NCI-H2171 treated with DMSO at 0.1 percent for 48 hours (cell line): ENCODE measurements around the gene BLMH.
A peak's percentile ranks its signal among the peaks of the same experiment; 100 is the strongest.

ENCODE experiments used
- DNase-seq: peaks from one replicate; lab custom pipeline; 2025; lab: John Stamatoyannopoulos, UW

Gene BLMH

GRCh38 chr17:30291543-30292285, at the start of gene BLMH:
TSS of gene BLMH (minus strand) at chr17:30291944. CDS start at chr17:30291819, 125 bp downstream.
- peak; percentile 81 for DNase-seq

DNA sequence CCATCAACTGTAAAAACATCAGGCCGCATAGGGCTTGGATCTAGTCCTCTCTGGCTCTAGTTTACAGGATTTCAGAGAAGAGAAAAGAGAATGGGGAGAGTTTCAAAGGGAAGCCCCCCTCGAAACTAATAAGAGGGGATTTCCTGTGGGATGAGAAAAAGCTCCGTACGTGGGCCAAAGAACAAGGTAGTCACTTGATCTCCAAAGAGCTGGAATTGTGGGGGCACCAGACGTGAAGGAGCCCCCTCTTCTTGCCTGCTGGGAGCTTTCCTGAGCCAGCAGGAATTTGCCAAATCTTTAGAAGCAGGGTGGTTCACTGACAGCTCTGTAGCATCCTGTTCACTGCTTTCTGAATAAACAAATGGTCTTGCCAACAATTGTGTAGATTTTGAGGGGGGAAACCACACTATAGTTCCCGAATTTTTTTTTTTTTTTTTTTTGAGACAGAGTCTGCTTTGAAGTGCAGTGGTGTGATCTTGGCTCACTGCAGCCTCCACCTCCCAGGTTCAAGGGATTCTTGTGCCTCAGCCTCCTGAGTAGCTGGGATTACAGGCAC, 49.1 kb upstream of the BLMH start:
- no peak for DNase-seq

GRCh38 chr17:30339086-30339485, 47.3 kb upstream of the BLMH start:
- DNase-seq, result no peak

DNA sequence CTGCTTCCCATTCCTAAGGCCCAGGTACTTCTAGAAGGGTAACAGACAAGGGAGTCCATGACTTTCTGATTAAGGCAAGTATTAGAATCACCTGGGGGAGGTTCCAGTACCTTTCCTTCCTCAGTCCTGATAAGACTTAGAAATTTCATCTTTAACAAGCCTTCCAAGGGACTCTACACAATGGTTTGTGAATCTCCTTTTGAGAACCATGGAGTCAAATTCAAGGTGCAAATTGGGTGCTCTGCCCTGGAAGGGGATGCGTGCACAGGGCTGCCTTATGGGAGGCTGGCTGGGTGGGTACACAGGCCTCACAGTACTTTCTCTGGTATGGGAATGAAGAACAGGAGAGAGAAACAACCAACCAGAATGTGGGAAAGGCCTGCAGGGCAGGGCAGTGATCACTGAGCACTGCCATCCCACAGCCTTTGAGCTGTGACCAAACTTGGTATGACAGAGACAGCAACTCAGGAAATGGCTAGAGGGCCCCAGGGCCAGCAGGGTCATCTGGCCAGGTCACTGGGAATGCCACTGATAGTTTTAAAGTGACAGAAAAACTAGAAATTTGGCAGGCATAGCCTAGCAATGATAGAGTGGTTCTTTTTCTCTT, 45.8 kb upstream of the BLMH start:
- DNase-seq, result no peak

DNA sequence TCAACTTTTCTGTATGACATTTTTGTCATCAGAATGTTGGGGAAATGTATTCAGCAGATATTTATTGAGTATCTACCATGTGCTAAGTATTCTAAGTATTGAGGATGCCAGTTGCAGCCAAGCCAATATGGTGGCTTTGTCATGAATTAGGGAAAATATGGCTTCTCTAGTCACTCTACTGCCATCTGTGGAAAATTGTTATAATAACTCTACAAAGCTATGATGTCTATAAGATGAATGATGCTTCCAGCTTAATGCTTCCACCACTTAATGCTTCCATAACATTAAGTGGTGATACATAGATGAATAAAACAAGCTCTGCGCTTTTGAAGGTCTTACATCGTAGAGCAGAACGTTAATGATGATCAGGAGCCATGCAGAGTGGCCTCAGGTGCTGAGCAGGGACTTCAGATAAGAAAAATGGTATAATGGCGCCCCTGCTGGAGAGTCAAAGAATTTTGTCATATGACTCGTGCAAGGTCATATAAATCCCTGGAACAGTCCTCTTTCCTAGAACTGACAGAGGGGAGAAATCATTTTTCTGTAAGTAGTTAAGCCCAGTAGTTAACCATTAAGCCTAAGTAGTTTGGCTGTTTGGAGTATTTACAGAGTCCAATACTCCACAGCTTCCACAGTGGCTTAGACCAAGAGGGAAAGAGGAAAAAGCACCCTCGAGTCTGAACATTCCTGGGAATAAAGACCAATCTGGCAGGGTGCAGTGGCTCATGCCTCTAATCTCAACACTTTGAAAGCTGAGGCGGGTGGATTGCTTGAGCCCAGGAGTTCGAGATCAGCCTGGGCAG, 44.8 kb upstream of the BLMH start:
- DNase-seq, result peak; percentile 95

DNA sequence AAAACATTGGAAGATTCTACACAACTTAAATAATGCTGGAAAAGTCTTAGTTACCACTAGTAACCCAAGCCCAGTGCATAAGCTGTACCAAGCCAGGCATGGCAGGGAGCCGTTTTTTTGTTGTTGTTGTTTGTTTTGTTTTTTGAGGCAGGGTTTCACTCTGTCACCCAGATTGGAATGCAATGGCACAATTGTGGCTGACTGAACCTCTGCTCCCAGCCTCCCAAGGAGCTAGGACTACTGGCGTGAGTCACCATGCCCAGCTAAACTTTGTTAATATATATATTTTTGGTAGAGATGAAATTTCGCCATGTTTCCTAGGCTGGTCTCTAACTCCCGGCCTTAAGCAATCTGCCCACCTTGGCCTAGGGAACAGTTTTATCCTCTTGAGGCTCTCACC, 42.7 kb upstream of the BLMH start:
- no peak for DNase-seq

- peak; percentile 34 for DNase-seq
Observed at GRCh38 chr17:30333503-30334360, 42.0 kb upstream of the BLMH start, which contains the start of gene TMIGD1. TSS of gene TMIGD1 (minus strand) at chr17:30334057. CDS start at chr17:30332133, 1,924 bp downstream.

DNA sequence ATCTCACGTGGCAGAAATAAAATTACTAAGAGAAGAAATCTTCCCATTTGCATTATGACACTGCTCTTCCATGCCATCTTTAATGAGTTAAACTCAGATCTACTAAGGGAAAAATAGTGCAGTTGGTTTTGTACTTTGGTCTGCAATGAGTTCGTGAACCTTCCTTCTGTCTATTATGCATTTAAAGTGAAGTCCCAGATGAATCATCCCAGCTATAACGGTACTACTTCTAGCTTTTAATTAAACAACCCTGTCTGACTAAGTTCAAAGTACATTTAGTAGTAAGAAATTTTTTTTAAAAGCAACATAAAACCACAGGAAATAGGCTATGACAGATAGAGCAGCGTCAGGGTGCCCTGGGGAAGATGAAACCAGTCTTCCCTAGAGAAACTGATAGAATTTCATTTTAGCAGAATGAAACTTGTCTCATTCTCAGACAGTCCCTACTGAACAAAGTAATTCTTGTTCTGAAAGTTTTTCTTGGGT, 40.4 kb upstream of the BLMH start:
- DNase-seq, result no peak

DNA sequence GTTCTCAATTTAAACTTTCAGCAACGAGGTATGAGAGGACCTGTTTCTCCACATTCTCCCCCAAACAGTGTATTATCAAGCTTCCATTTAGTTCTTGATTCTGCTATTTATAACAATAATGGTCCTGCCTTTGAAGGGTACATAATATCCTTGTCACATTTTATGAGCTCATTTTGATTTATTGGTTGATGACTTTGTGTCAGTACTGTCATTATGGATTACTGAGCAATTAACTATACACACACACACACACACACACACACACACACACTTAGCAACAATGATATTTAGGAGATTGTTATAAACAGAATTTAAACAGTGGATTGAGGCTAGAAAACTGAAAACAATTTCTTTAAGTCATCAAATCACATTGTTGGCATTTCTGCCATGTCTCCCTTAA, 35.1 kb upstream of the BLMH start:
- DNase-seq, result no peak

DNA sequence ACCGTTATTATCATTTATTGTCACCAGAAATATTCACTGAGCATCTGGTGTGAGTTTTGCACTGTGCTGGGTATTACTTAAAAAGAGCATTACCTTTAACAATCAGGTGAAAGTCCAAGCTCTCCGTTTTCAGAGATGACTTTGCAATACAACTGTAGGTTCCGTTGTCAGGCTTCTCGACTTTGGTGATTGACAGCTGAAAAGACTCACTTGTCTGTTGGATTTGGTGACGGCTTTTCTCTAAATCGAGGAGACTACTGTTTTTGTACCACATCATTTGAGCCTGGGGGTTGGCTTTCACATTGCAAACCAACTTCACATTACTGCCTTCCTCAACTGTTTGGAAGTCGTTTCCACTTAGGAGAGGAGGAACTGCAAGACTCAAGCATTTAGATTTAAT, 33.0 kb upstream of the BLMH start:
- DNase-seq, result no peak

GRCh38 chr17:30323895-30324319, 32.2 kb upstream of the BLMH start:
- peak; percentile 77 for DNase-seq

DNA sequence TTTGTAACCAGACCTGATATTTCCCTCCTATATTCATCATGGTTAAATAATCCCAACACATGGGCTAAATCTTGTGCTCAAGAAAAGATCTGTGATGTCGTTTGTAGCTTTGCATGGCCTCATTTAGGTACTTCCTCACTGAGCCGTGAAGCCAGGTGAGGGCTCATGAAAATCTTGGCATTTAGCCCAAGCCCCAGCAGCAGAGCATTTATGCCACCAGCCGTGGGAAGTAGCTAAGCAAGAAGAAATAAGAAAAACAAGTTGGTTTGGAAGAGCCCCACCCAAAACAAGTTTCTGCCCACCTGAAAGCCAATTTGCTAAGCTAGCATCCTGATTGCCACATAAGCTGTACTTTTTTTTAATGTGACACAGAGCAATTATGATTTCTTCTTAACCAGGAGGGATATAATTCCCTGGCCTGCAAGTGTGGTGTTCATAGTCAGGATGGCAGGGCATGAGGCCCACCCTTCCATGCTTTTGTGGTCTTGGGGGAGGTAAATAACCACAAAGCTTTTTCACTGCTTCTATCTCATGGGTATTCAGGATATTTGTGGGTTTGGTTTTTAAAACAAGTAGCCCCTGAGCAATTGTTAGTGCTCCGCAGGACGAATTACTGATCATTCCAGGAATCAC, 31.6 kb upstream of the BLMH start:
- peak; percentile 80 for DNase-seq

GRCh38 chr17:30321314-30321713, 29.6 kb upstream of the BLMH start:
- no peak for DNase-seq

GRCh38 chr17:30318155-30318554, 26.4 kb upstream of the BLMH start:
- no peak for DNase-seq

DNA sequence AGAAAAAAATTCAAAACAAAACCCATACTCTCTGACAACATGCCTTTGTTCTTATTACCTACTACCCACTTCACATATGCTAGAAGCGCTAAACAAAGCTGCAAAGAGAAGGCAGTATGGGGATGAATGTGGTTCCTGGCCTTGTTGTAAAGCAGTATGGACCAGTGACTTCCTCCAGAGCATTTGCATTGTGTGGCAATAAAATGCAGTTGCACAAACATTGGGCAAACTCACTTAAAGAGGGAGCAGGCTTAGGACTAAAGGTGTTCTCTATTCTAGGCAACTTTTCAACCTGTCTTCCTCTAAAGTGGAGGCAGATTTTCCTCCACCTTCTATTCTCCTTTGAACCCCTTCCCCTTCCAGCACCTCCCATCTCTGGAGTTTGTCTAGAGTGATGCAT, 25.0 kb upstream of the BLMH start:
- no peak for DNase-seq

- DNase-seq, result no peak
Observed at GRCh38 chr17:30315106-30315505, 23.4 kb upstream of the BLMH start.

- DNase-seq, result no peak
Observed at GRCh38 chr17:30314474-30314873, 22.7 kb upstream of the BLMH start.

GRCh38 chr17:30312226-30312625, 20.5 kb upstream of the BLMH start:
- no peak for DNase-seq

GRCh38 chr17:30310562-30310961, 18.8 kb upstream of the BLMH start:
- no peak for DNase-seq

GRCh38 chr17:30309591-30309990, 17.8 kb upstream of the BLMH start:
- no peak for DNase-seq

GRCh38 chr17:30308406-30308805, 16.7 kb upstream of the BLMH start:
- DNase-seq, result no peak
